ENCODE results near the gene PEX5.

GRCh38 chr12:7160183-7160582 lies 29.3 kb upstream of the PEX5 start:
- TF ChIP-seq CTCF (IDR thresholded peaks at IDR 0.05) (no peak), POLR2AphosphoS5 (IDR thresholded peaks at IDR 0.05) (no peak), POLR2A (IDR thresholded peaks at IDR 0.05) (no peak)
